Measurements from ENCODE around the gene ESRRA.

GRCh38 chr11:64291262-64291751 lies 14.0 kb upstream of the ESRRA start, which contains the start of gene KCNK4:
- no peak for TF ChIP-seq CTCF (IDR thresholded peaks at IDR 0.05)
- no peak for TF ChIP-seq POLR2A (IDR thresholded peaks at IDR 0.05)
- TF ChIP-seq POLR2AphosphoS5 (IDR thresholded peaks at IDR 0.05) = no peak

Data from prostate gland (tissue), 2 donors.